Measurements from ENCODE around the gene PPP6R1. TPM values are rescaled to one million over a fixed set of nuclear protein-coding genes. Genes with fewer than 3 reads are reported as not detected.

Gene PPP6R1
- total RNA-seq, 1 experiment from 2014 or later, result 159 TPM

DNA sequence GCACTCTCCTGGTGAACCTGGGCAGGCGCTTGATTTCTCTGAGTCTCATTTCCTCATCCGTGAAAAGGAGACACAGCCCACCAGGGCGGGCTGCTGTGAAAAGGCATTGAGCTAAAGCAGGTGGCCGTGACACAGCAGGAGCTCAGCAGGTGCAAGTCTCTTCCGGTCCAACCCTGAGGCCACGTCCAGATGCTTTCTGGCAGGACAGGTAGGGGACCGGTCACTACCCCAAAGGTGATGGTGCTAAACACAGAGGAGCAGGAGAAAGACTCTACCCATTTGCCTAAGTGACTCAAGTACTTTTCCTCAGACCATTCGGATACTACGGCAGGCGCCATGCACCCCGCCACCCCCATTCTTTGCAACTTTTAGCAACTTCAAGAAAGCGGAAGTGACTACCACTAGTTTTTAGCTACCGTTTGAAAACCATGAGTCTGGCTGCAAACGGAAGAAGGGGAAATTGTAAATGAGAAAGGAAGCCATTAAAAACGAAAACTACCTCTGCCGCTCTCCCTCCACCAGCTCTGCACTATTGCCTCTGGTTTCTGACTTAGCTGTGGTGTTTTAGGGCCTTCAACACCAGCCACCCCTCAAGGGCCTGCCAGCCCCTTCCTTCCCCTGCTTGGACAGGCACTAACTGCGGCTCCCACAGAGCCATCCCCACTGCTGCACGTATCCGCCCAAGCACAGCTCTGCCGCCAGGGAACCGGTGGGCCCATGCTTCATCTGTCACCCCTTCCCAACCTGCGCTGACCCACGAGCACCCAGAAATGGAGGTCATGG lies 4.8 kb downstream of the PPP6R1 start:
- Histone ChIP-seq H3K79me2 (ENCODE audit: low read depth) (peaks cover 96% of the 10 kb centered on the region), H3K4me2 (no peak overlapping the region), H3K27ac (no peak overlapping the region), H3F3A (ENCODE audit: insufficient read depth, low read depth) (peaks cover 31% of the 10 kb centered on the region), H3K9me2 (ENCODE audit: insufficient read depth) (no peaks in the 10 kb centered on the region), H4K20me1 (ENCODE audit: insufficient read depth) (peaks cover 89% of the 10 kb centered on the region), H3K4me1 (replicated peaks; ENCODE audit: insufficient read depth) (peaks cover 52% of the 10 kb centered on the region), H2AFZ (no peak overlapping the region), H3K4me3 (no peak overlapping the region), H3K27me3 (ENCODE audit: insufficient read depth, low read depth) (no peaks in the 10 kb centered on the region), H3K36me3 (ENCODE audit: low read depth) (no peaks in the 10 kb centered on the region), H3K9me3 (ENCODE audit: insufficient read depth, low read depth) (no peaks in the 10 kb centered on the region)
- BruUV-seq (replicated peaks), result no TSS peak
- CTCF ChIA-PET, result interaction anchor here (0.6 kb wide), 1 partner anchor 91 kb away, joined by 8 read pairs; no protein-coding TSS in a partner anchor
- no peak for DNase-seq
- intact Hi-C loops (cut with micrococcal nuclease; ENCODE audit: unreplicated experiment), result no loop called here
- POLR2A ChIA-PET (ENCODE audit: unreplicated experiment), result no interaction called here
- TF ChIP-seq EZH2 (IDR thresholded peaks at IDR 0.05; ENCODE audit: low read depth), result no peak
- TF ChIP-seq, protein P1, sequence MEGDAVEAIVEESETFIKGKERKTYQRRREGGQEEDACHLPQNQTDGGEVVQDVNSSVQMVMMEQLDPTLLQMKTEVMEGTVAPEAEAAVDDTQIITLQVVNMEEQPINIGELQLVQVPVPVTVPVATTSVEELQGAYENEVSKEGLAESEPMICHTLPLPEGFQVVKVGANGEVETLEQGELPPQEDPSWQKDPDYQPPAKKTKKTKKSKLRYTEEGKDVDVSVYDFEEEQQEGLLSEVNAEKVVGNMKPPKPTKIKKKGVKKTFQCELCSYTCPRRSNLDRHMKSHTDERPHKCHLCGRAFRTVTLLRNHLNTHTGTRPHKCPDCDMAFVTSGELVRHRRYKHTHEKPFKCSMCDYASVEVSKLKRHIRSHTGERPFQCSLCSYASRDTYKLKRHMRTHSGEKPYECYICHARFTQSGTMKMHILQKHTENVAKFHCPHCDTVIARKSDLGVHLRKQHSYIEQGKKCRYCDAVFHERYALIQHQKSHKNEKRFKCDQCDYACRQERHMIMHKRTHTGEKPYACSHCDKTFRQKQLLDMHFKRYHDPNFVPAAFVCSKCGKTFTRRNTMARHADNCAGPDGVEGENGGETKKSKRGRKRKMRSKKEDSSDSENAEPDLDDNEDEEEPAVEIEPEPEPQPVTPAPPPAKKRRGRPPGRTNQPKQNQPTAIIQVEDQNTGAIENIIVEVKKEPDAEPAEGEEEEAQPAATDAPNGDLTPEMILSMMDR (conservative IDR thresholded peaks at IDR 0.05), result no peak

DNA sequence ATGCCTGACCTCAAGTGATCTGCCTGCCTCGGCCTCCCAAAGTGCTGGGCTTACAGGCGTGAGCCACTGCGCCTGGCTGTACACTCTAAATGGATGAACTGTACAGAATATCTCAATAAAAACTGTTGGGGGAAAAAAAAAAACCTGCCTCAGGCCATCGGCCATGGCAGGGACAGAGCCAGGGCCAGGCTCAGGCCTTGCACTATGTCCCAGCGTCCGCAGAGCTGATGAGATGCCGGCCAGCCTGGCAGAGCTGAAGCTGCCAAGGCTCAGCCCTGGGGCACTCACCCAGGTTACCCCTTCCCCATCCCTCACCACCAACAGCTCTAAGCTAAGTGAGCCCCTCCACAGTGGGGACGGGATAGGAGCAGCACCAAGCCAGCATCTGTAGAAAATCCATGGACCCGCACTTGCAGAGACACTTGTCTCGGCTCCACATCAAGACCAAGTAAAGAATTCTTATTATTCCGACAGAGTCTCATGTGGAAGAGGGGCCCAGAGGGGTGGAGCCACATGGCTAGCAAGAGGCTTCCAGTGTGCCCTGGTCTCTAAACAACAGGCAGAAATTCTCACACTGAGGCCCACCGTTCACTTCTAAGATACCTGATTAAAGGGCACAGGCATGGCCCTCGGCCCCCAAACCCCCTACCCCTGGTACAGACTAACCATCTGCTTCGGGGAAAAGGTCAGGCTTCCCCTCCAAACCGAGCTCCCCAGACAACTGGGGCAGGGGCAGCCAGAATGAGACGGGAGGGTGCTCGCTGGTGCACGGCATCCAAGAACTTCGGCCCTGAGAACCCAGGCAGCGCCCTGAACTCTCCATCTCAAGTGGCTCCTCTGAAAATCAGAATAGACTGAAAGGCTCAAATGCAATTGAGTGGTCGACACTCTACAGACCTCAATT lies 5.8 kb downstream of the PPP6R1 start:
- no peaks in the 10 kb centered on the region for H3K9me2 ChIP-seq (ENCODE audit: insufficient read depth)
- H3K27ac ChIP-seq, result no peak overlapping the region
- peaks cover 36% of the 10 kb centered on the region for H3F3A ChIP-seq (ENCODE audit: insufficient read depth, low read depth)
- ChIA-PET POLR2A (ENCODE audit: unreplicated experiment) (no interaction called here), CTCF (no interaction called here)
- no peak for DNase-seq
- no peak overlapping the region for H2AFZ ChIP-seq
- peaks cover 100% of the 10 kb centered on the region for H3K79me2 ChIP-seq (ENCODE audit: low read depth)
- peaks cover 99% of the 10 kb centered on the region for H4K20me1 ChIP-seq (ENCODE audit: insufficient read depth)
- H3K4me1 ChIP-seq (replicated peaks; ENCODE audit: insufficient read depth), result peaks cover 62% of the 10 kb centered on the region
- no peaks in the 10 kb centered on the region for H3K27me3 ChIP-seq (ENCODE audit: insufficient read depth, low read depth)
- H3K9me3 ChIP-seq (ENCODE audit: insufficient read depth, low read depth), result no peaks in the 10 kb centered on the region
- intact Hi-C loops (cut with micrococcal nuclease; ENCODE audit: unreplicated experiment), result no loop called here
- no peak overlapping the region for H3K4me3 ChIP-seq
- no peaks in the 10 kb centered on the region for H3K36me3 ChIP-seq (ENCODE audit: low read depth)
- H3K4me2 ChIP-seq, result no peak overlapping the region
- BruUV-seq (replicated peaks), result no TSS peak
- no peak for TF ChIP-seq EZH2 (IDR thresholded peaks at IDR 0.05; ENCODE audit: low read depth)

DNA sequence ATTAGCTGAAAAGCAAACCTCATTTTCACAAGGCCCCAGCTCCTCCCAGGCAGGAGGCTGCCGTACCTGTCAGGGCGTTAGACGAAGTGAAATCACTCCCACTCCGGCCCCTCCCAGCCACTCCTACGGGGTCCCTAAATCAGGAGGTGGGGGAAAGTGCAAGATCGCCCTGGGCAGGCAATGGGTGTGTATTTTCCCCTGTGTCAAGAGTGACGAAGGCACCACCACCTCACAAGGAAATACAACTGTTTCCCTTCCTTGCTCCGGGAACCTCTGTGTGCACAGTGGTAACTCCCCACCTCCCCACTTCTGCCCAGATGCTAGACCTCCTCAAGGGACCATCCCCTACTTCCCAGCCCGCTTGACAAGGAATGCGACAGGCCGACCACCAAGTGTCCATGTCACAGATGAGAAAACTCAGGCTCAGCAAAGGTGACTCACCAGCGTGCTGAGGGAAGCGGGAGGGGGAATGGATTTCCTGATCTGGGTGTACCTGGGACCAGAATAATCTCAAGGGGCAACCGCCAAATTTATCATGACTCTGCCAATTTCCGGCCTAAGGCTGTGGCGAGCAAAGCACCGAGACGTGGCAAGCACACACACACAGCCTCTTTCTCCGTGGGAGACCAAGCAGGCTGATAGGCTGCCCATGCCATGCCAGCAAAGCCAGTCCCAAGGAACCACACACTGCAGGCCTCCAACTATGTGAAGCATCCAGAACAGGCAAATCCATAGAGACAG lies 7.3 kb downstream of the PPP6R1 start:
- no TSS peak for BruUV-seq (replicated peaks)
- DNase-seq, result peak; percentile 58 to 70
- peaks cover 64% of the 10 kb centered on the region for H3K4me1 ChIP-seq (replicated peaks; ENCODE audit: insufficient read depth)
- H3K9me2 ChIP-seq (ENCODE audit: insufficient read depth), result no peaks in the 10 kb centered on the region
- ChIA-PET CTCF (no interaction called here), POLR2A (ENCODE audit: unreplicated experiment) (interaction anchor here (0.5 to 0.6 kb wide), 2 partner anchors 32 to 403 kb away, joined by 4 to 8 read pairs; partner anchors contain the start of gene BRSK1)
- no peak overlapping the region for H3K4me3 ChIP-seq
- peaks cover 99% of the 10 kb centered on the region for H4K20me1 ChIP-seq (ENCODE audit: insufficient read depth)
- peak overlapping the region; percentile 7 for H3K4me2 ChIP-seq
- H3K27me3 ChIP-seq (ENCODE audit: insufficient read depth, low read depth), result no peaks in the 10 kb centered on the region
- peaks cover 26% of the 10 kb centered on the region; the same call in 1 of the 2 replicates for H3F3A ChIP-seq (ENCODE audit: insufficient read depth, low read depth)
- H3K9me3 ChIP-seq (ENCODE audit: insufficient read depth, low read depth), result no peaks in the 10 kb centered on the region
- peak overlapping the region; percentile 32 for H3K27ac ChIP-seq
- intact Hi-C loops (cut with micrococcal nuclease; ENCODE audit: unreplicated experiment), result no loop called here
- peaks cover 2% of the 10 kb centered on the region; the same call in 1 of the 2 replicates for H3K36me3 ChIP-seq (ENCODE audit: low read depth)
- no peak for TF ChIP-seq EZH2 (IDR thresholded peaks at IDR 0.05; ENCODE audit: low read depth)
- TF ChIP-seq, protein P1 (conservative IDR thresholded peaks at IDR 0.05), result no peak
- H2AFZ ChIP-seq, result no peak overlapping the region
- peaks cover 100% of the 10 kb centered on the region for H3K79me2 ChIP-seq (ENCODE audit: low read depth)
